Activated CD4-positive, alpha-beta memory T cell treated with anti-CD3 and anti-CD28 coated beads, Interleukin-2, amount 10 ng/mL, durations not matched to agents 7 days and 5 days (primary cell): Measurements from ENCODE around the gene MGAT3. TPM values are rescaled to one million over a fixed set of nuclear protein-coding genes. Genes with fewer than 3 reads are reported as not detected.
A peak's percentile ranks its signal among the peaks of the same experiment; 100 is the strongest.
"Not testable (repeated sequence)": the region's sequence is repeated elsewhere in the genome, so short reads cannot be mapped to it uniquely, and the experiment has no call there.

Experiments
- CTCF ChIA-PET: fragments of 350-600 bp; sonication (Branson Sonifier 250); formaldehyde crosslinking; loops from one replicate; lab custom pipeline; 2021; ENCODE audit warnings: antibody characterized with exemption, inconsistent platforms; lab: Charles Lee
- POLR2A ChIA-PET: fragments of 350-600 bp; sonication (Branson Sonifier 250); formaldehyde crosslinking; loops from one replicate; lab custom pipeline; 2021; ENCODE audit warnings: antibody characterized with exemption; lab: Charles Lee
- DNase-seq: peaks from one replicate; pipeline ENCODE4 v3.0.0-alpha.2; 2020
- H3K27ac Mint-ChIP-seq: one replicate; pipeline ENCODE4 v1.8.0; 2021; ENCODE audit warnings: mild to moderate bottlenecking, mixed read lengths
- H3K27me3 Mint-ChIP-seq: one replicate; pipeline ENCODE4 v1.8.0; 2021; ENCODE audit warnings: mixed read lengths
- H3K36me3 Mint-ChIP-seq: one replicate; pipeline ENCODE4 v1.8.0; 2021; ENCODE audit warnings: low read depth, mixed read lengths
- H3K4me1 Mint-ChIP-seq: one replicate; pipeline ENCODE4 v1.8.0; 2021; ENCODE audit warnings: mixed read lengths
- H3K4me3 Mint-ChIP-seq: one replicate; pipeline ENCODE4 v1.8.0; 2021; ENCODE audit warnings: mild to moderate bottlenecking, mixed read lengths
- H3K9me3 Mint-ChIP-seq: one replicate; pipeline ENCODE4 v1.8.0; 2021; ENCODE audit warnings: mixed read lengths
- total RNA-seq, 2 experiments: library from RNA; stranded (reverse); gene quantifications; one replicate each; pipeline ENCODE4 v1.2.3, GENCODE V29; 2021

Gene MGAT3, protein sequence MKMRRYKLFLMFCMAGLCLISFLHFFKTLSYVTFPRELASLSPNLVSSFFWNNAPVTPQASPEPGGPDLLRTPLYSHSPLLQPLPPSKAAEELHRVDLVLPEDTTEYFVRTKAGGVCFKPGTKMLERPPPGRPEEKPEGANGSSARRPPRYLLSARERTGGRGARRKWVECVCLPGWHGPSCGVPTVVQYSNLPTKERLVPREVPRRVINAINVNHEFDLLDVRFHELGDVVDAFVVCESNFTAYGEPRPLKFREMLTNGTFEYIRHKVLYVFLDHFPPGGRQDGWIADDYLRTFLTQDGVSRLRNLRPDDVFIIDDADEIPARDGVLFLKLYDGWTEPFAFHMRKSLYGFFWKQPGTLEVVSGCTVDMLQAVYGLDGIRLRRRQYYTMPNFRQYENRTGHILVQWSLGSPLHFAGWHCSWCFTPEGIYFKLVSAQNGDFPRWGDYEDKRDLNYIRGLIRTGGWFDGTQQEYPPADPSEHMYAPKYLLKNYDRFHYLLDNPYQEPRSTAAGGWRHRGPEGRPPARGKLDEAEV
- under 1 TPM; 0.55 to 0.83 TPM for total RNA-seq

DNA sequence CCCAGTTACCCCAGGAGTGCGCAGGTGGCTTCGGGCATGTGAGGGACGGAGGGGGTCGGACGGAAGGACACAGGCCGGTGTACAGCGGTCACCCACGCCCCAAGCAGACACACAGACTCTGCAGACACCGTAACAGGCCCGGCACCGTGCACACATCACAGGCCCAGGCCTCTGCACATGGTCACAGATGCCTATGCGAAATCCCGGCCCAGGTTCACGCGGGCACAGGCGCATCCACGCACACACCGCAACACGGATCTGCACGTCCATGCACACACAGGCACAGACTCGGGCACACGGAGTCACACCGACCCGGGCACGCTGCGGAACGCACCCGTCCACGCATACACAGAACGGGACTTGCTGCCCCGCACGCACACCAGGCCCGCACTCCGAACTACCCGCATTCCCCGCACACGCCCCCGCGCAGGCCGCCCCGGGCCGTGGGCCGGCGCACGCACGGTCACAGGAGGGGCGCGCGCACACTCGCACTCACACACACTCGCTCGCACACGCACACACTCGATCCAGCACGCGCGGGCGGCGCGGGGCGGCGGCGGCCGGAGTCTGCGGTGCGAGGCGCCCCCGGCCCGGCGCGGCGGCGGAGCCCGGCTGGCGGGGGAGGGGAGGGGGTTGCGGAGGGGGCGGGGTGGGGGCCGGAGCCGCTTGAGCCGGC is at the start of gene MGAT3:
Gene MGAT3 (plus strand): TSS at position 491 of the 676 bp plus-strand sequence. CDS start 30,336 bp downstream, outside the sequence.
- H3K36me3 Mint-ChIP-seq = no peaks in the 10 kb centered on the region
- peaks cover 51% of the 10 kb centered on the region for H3K27me3 Mint-ChIP-seq
- H3K9me3 Mint-ChIP-seq = no peaks in the 10 kb centered on the region
- no peak within 1 kb of the TSS for H3K4me3 Mint-ChIP-seq
- DNase-seq = no peak
- H3K4me1 Mint-ChIP-seq = peaks cover 6% of the 10 kb centered on the region
- ChIA-PET CTCF (no interaction called here), POLR2A (no interaction called here)
- no peak within 1 kb of the TSS for H3K27ac Mint-ChIP-seq

DNA sequence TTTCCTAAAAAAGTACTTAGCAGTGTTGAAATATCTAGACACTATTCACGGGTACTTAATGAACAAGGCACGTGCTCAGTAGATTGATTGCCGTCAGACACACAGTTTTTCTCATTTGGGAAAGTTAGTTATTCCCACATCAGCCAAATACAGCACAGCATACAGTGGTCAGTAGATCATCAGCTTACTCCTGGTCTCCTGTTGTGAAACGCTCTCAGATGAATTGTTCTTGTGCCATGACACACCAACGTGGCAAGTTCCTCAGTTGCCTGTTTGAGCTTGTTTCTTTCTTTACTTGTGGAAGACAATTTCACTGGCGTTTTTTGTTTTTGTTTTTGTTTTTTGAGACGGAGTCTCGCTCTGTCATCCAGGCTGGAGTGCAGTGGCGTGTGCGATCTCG is 48.6 kb upstream of the MGAT3 start:
- DNase-seq = no peak
- no peaks in the 10 kb centered on the region for H3K9me3 Mint-ChIP-seq
- no peak overlapping the region for H3K4me3 Mint-ChIP-seq
- H3K27me3 Mint-ChIP-seq = no peaks in the 10 kb centered on the region
- ChIA-PET POLR2A (interaction anchor here (0.8 kb wide), 1 partner anchor 9 kb away, joined by 4 read pairs; the partner anchor contains the start of gene TAB1), CTCF (interaction anchor here (1.3 kb wide), 1 partner anchor 8 kb away, joined by 3 read pairs; the partner anchor contains the start of gene TAB1)
- H3K4me1 Mint-ChIP-seq = peaks cover 44% of the 10 kb centered on the region
- H3K36me3 Mint-ChIP-seq = peaks cover 17% of the 10 kb centered on the region
- no peak overlapping the region for H3K27ac Mint-ChIP-seq

DNA sequence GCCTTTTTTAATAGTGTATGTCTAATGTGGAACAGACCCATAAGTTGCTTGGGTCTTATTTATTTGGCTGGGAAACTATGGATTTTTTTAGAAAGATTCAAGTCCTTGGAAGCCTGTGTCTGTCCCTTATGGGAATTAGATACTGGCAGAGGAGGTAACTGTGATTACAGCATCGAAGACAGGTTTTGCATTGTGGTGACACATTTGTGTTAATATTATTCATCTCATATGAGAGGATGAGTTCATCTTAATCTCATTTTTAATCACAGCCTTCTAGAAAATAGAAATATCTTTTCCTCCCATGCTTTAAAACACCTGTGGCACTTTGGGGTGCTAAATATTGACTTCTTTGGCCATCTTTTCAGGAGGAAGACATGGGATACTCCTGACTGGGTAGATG is 48.0 kb upstream of the MGAT3 start:
- Mint-ChIP-seq H3K27ac (no peak overlapping the region), H3K36me3 (peaks cover 13% of the 10 kb centered on the region), H3K27me3 (no peaks in the 10 kb centered on the region), H3K9me3 (no peaks in the 10 kb centered on the region), H3K4me3 (no peak overlapping the region), H3K4me1 (peaks cover 46% of the 10 kb centered on the region)
- DNase-seq = no peak
- POLR2A ChIA-PET = no interaction called here
- CTCF ChIA-PET = interaction anchor here (1.3 kb wide), 1 partner anchor 9 kb away, joined by 3 read pairs; the partner anchor contains the start of gene TAB1

DNA sequence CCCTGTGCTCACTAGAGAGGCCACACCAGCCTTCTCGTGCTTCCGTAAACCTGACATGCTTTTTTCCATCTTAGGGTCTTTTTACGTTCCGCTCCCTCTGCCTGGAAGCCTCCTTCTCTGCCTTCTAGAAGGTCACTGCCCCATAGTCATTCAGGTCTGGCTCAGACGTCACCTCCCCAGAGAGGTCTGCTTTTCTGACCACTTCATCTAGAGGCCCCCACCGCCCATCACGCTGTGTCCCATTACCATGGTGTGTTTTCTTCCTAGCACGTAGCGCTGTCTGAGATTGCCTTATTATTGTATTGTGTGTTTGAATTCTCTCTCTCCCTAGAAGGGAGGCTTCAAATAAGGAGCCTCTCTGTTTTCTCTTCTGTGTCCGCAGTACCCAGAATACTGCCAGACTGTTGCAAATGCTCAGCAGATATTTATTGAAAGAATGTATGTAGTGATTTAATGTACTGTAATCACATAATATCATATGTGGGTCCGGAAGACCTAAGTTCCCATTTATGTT is 47.2 kb upstream of the MGAT3 start:
- Mint-ChIP-seq H3K27ac (no peak overlapping the region), H3K36me3 (peaks cover 10% of the 10 kb centered on the region), H3K27me3 (no peaks in the 10 kb centered on the region), H3K9me3 (no peaks in the 10 kb centered on the region), H3K4me1 (peaks cover 51% of the 10 kb centered on the region), H3K4me3 (no peak overlapping the region)
- ChIA-PET CTCF (interaction anchor here (1.6 kb wide), 1 partner anchor 10 kb away, joined by 8 read pairs; the partner anchor contains the start of gene TAB1), POLR2A (no interaction called here)
- DNase-seq = no peak

DNA sequence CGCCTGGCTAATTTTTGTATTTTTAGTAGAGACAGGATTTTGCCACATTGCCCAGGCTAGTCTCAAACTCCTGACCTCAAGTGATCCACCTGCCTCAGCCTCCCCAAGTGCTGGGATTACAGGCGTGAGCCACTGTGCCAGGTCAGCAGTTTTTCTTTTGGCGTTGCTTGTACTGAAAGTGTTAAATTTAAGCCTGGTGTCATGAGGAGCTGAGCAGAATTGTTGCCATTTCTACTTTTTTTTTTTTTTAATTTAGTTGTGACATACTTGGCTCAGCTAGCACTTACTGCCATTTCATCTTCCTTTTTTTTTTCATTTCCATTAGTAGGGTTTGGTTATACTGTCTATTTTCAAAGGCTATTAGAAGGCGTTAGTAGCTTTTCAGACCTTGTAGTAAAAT is 46.5 kb upstream of the MGAT3 start:
- Mint-ChIP-seq H3K4me3 (no peak overlapping the region), H3K36me3 (peaks cover 10% of the 10 kb centered on the region), H3K9me3 (no peaks in the 10 kb centered on the region), H3K4me1 (peaks cover 47% of the 10 kb centered on the region), H3K27ac (no peak overlapping the region), H3K27me3 (no peaks in the 10 kb centered on the region)
- no peak for DNase-seq
- ChIA-PET CTCF (interaction anchor here (1.6 kb wide), 1 partner anchor 11 kb away, joined by 8 read pairs; the partner anchor contains the start of gene TAB1), POLR2A (interaction anchor here (1.1 to 1.8 kb wide), 2 partner anchors 10 to 91 kb away, joined by 4 read pairs; partner anchors contain the start of genes RPL3 and TAB1)

DNA sequence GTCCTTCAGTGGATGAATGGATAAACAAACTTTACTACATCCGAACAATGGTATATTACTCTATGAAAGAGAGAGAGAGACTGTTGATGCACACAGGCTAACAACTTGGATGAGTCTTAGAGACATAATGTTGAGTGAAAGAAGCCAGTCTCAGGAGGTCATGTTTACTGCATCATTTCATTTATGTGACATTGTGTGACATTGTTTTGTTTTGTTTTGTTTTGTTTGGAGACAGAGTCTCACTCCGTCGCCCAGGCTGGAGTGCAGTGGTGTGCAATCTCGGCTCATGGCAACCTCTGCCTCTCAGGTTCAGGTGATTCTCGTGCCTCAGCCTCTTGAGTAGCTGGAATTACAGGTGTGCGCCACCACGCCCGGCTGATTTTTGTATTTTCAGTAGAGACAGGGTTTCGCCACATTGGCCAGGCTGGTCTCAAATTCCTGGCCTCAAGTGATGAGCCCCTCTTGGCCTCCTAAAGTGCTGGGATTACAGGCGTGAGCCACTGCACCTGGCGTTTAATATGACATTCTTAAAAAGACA is 44.9 kb upstream of the MGAT3 start:
- Mint-ChIP-seq H3K4me1 (peaks cover 44% of the 10 kb centered on the region), H3K36me3 (peaks cover 10% of the 10 kb centered on the region), H3K27ac (peak overlapping the region; percentile 78)
- DNase-seq, H3K9me3 Mint-ChIP-seq, H3K27me3 Mint-ChIP-seq, H3K4me3 Mint-ChIP-seq: not testable (repeated sequence)
- ChIA-PET CTCF (interaction anchor here (0.6 to 1.7 kb wide), 4 partner anchors 9 to 106 kb away, joined by 3 to 13 read pairs (median 3); partner anchors contain the start of gene TAB1), POLR2A (interaction anchor here (0.6 to 2.4 kb wide), 7 partner anchors 9 to 633 kb away, joined by 3 to 21 read pairs (median 4); partner anchors contain the start of genes ATF4, RPL3 and TAB1)

DNA sequence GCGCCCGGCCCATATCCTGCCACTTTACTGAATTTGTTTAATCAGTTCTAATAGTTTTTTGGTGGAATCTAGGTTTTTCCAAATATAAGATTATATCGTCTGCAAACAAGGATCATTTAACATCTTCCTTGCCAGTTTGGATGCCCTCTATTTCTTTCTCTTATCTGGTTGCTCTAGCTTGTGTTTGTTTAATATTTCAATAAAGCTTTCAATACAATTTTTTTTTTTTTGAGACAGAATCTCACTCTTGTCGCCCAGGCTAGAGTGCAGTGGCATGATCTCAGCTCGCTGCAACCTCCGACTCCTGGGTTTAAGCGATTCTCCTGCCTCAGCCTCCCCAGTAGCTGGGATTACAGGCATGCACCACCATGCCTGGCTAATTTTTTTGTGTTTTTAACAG is 43.6 kb upstream of the MGAT3 start:
- ChIA-PET POLR2A (interaction anchor here (0.9 to 2.4 kb wide), 4 partner anchors 10 to 39 kb away, joined by 3 to 21 read pairs (median 4); partner anchors contain the start of gene TAB1), CTCF (interaction anchor here (1.2 to 1.7 kb wide), 3 partner anchors 11 to 83 kb away, joined by 3 to 13 read pairs (median 5); partner anchors contain the start of gene TAB1)
- not testable (repeated sequence) for H3K27me3 Mint-ChIP-seq, H3K9me3 Mint-ChIP-seq, DNase-seq, H3K4me3 Mint-ChIP-seq
- H3K27ac Mint-ChIP-seq = peak overlapping the region; percentile 63
- peaks cover 11% of the 10 kb centered on the region for H3K36me3 Mint-ChIP-seq
- H3K4me1 Mint-ChIP-seq = peaks cover 42% of the 10 kb centered on the region

DNA sequence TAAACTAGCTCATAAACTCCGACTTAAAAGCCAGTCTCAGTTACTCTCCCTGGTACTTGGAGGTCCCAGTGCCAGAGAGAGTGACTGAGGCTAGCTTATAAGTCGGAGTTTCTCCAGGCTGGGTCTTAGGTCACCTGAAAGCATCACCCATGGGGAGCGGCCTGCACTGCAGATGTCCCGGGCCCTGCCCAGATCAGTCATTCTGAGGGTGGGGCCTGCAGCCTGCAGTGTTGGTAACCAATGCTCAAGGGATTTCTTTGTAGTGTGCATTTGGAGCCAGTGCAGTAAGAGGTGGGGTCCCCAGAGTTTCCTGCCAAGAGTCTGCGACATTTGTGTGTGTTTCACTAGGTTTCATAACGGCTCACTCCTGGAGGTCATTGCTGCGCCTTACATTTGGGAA is 42.4 kb upstream of the MGAT3 start:
- H3K36me3 Mint-ChIP-seq = peaks cover 22% of the 10 kb centered on the region
- peaks cover 36% of the 10 kb centered on the region for H3K4me1 Mint-ChIP-seq
- H3K9me3 Mint-ChIP-seq = no peaks in the 10 kb centered on the region
- ChIA-PET CTCF (interaction anchor here (1.5 kb wide), 1 partner anchor 15 kb away, joined by 6 read pairs; the partner anchor contains the start of gene TAB1), POLR2A (interaction anchor here (1.1 kb wide), 1 partner anchor 26 kb away, joined by 3 read pairs; no protein-coding TSS in a partner anchor)
- H3K27ac Mint-ChIP-seq = no peak overlapping the region
- no peak for DNase-seq
- H3K4me3 Mint-ChIP-seq = no peak overlapping the region
- no peaks in the 10 kb centered on the region for H3K27me3 Mint-ChIP-seq

DNA sequence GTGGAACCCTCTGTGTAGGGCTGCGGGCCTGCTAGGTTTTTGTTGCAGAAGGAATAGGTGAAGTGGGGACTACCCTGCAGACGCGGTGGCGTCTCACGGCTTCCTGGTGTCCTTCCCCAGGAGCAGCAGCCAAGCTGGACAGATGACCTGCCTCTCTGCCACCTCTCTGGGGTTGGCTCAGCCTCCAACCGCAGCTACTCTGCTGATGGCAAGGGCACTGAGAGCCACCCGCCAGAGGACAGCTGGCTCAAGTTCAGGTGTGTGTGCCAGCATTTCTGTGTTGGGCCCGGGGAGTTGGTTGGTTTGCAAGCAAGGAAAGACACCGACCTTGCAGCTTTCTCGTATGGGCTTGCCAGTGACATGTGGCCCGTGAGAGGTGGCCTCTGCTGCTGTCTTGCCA is 41.9 kb upstream of the MGAT3 start:
- Mint-ChIP-seq H3K9me3 (no peaks in the 10 kb centered on the region), H3K27ac (no peak overlapping the region), H3K27me3 (no peaks in the 10 kb centered on the region), H3K4me3 (no peak overlapping the region), H3K36me3 (peaks cover 21% of the 10 kb centered on the region), H3K4me1 (peaks cover 32% of the 10 kb centered on the region)
- DNase-seq = no peak
- CTCF ChIA-PET = interaction anchor here (1.5 kb wide), 1 partner anchor 15 kb away, joined by 6 read pairs; the partner anchor contains the start of gene TAB1
- POLR2A ChIA-PET = interaction anchor here (1.1 kb wide), 1 partner anchor 96 kb away, joined by 3 read pairs; no protein-coding TSS in a partner anchor

DNA sequence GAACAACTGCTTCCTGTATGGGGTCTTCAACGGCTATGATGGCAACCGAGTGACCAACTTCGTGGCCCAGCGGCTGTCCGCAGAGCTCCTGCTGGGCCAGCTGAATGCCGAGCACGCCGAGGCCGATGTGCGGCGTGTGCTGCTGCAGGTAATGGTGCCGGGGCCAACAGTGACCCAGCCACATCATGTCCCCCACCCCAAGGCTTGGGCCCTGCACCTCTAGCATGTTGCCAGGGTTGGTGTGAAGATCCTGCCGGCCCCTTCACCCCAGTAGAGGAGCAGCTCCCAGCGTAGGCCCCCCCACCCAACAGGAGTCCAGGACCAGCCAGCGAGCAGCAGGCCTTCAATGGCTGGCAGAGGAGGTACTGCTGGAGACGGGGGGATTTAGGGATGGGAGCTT is 41.3 kb upstream of the MGAT3 start:
- H3K27me3 Mint-ChIP-seq = no peaks in the 10 kb centered on the region
- no peak overlapping the region for H3K27ac Mint-ChIP-seq
- H3K9me3 Mint-ChIP-seq = no peaks in the 10 kb centered on the region
- peaks cover 32% of the 10 kb centered on the region for H3K4me1 Mint-ChIP-seq
- no peak overlapping the region for H3K4me3 Mint-ChIP-seq
- POLR2A ChIA-PET = interaction anchor here (1.1 kb wide), 1 partner anchor 97 kb away, joined by 3 read pairs; no protein-coding TSS in a partner anchor
- DNase-seq = no peak
- peaks cover 21% of the 10 kb centered on the region for H3K36me3 Mint-ChIP-seq
- CTCF ChIA-PET = interaction anchor here (1.5 kb wide), 1 partner anchor 16 kb away, joined by 6 read pairs; the partner anchor contains the start of gene TAB1

DNA sequence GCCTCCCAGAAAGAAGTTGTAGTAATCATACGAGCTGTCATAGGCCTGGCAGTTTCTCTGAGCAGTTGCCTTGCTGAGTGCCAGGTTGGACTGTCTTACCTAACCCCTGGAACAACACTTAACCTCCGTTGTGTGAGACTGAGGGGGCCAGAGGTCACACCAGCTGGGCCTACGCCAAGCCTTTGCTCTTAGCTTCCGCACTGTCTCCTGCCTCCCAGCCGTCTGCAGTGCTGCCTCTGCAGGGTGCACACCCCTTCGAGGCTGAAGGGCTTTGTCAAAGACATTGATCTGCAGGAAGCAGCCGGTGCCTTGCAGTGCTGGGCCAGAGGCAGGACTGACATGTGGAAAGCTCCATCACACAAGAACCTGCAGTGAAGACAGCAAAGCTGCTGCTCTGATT is 40.5 kb upstream of the MGAT3 start:
- ChIA-PET CTCF (interaction anchor here (1.0 kb wide), 1 partner anchor 104 kb away, joined by 3 read pairs; the partner anchor contains the start of gene ATF4), POLR2A (no interaction called here)
- Mint-ChIP-seq H3K27ac (no peak overlapping the region), H3K9me3 (no peaks in the 10 kb centered on the region), H3K4me1 (peaks cover 26% of the 10 kb centered on the region), H3K36me3 (peaks cover 21% of the 10 kb centered on the region), H3K27me3 (no peaks in the 10 kb centered on the region), H3K4me3 (no peak overlapping the region)
- no peak for DNase-seq

DNA sequence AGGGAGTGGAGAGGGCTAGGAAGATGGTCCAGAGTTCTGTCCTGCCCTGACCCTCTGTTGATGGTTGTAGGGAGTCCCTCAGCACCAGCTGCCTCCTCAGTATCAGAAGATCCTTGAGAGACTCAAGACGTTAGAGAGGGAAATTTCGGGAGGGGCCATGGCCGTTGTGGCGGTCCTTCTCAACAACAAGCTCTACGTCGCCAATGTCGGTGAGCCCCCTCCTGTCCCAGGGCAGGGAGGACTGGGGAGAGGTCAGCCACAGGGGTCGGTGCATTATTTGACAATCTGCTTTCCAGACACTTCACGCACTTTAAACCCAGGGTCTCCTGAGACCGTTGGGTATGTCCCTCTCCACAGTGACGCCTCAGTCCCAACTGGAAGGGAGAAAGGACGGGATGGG is 39.2 kb upstream of the MGAT3 start:
- ChIA-PET CTCF (interaction anchor here (0.7 to 1.0 kb wide), 2 partner anchors 19 to 627 kb away, joined by 3 read pairs; no protein-coding TSS in a partner anchor), POLR2A (no interaction called here)
- H3K4me1 Mint-ChIP-seq = peaks cover 14% of the 10 kb centered on the region
- no peaks in the 10 kb centered on the region for H3K27me3 Mint-ChIP-seq
- no peak overlapping the region for H3K27ac Mint-ChIP-seq
- no peak for DNase-seq
- H3K9me3 Mint-ChIP-seq = no peaks in the 10 kb centered on the region
- peaks cover 27% of the 10 kb centered on the region for H3K36me3 Mint-ChIP-seq
- no peak overlapping the region for H3K4me3 Mint-ChIP-seq
